ENCODE measurements around the gene CEP70. TPM values are rescaled to one million over a fixed set of nuclear protein-coding genes. Genes with fewer than 3 reads are reported as not detected.

Gene CEP70
- total and polyA plus RNA-seq, 10 of the 15 experiments (the other 5 are each of a cell fraction or from before 2014, with no cell fraction given) = 1.4 to 9.3 (median 2.2) TPM

DNA sequence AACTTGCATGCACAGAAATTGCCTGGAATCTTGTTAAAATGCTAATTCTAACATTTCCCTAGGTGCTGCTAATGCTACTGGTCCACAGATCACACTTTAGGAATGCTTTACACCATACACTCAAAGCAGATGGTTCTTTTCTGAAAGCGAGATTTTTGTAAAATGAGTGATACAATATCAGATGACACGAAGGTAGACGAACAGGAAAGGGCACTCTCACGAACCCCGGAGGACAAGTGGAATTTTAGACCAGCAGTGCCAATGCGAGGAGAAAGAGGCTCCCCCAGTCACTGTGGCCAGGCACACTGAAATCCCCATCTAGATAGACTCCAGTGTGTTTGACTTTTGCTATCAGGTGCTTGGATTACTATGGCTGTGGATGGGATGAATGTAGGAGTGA lies 35.5 kb upstream of the CEP70 start (continued):
- TF ChIP-seq BACH1 (IDR thresholded peaks at IDR 0.05; ENCODE audit: borderline replicate concordance) (no peak), GABPA (IDR thresholded peaks at IDR 0.05; ENCODE audit: low read depth) (no peak)
- TF ChIP-seq, protein P1, sequence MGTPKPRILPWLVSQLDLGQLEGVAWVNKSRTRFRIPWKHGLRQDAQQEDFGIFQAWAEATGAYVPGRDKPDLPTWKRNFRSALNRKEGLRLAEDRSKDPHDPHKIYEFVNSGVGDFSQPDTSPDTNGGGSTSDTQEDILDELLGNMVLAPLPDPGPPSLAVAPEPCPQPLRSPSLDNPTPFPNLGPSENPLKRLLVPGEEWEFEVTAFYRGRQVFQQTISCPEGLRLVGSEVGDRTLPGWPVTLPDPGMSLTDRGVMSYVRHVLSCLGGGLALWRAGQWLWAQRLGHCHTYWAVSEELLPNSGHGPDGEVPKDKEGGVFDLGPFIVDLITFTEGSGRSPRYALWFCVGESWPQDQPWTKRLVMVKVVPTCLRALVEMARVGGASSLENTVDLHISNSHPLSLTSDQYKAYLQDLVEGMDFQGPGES (IDR thresholded peaks at IDR 0.05) = no peak
- TF ChIP-seq, protein P2, sequence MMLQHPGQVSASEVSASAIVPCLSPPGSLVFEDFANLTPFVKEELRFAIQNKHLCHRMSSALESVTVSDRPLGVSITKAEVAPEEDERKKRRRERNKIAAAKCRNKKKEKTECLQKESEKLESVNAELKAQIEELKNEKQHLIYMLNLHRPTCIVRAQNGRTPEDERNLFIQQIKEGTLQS (IDR thresholded peaks at IDR 0.05; ENCODE audit: borderline replicate concordance, extremely low read depth, low read depth, low read length) = no peak

DNA sequence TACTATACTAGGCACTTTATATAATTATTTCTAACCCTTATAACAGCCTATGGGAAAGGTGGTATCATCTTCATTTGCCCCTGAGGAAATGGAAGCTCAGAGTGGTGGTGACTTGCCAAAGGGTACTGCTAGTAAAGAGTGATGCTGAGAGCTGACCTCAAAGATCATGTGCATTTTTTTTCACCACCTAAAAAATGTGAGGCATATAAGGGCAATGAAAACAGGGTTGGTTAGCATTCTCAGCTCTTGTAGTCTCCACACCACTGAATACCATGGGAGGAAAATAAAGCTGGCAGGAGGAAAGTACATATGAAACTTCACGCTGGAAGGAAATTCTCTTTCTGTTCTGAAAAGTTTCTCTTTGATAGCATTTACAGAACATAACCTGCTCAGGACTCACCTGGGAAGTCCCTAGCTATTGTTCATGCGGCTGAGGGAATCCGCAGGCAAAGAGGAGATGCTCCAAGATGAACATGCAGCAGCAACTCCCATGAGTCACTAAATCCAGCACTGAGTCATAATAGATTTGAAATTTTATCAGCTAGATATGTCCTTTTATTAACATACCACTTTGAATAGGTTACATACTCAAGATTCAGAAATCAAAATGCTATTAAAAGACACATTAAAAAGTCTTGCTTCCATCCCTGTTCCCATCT lies 31.8 kb upstream of the CEP70 start:
- no peaks in the 10 kb centered on the region for H4K20me1 ChIP-seq (ENCODE audit: control insufficient read depth, insufficient read depth)
- CTCF ChIA-PET = interaction anchor here (0.8 to 2.4 kb wide), 7 partner anchors 10 to 291 kb away, joined by 3 to 18 read pairs (median 3); partner anchors contain the start of gene CEP70
- no peaks in the 10 kb centered on the region for H3K9me3 ChIP-seq (replicated peaks; ENCODE audit: control insufficient read depth, insufficient read depth, low read length)
- H3K9ac ChIP-seq (ENCODE audit: control insufficient read depth, insufficient read depth, low read length) = no peak overlapping the region
- 70% methylated on average over 3 of the region's 3 CpGs for WGBS (ENCODE audit: insufficient coverage, insufficient replicate concordance, low lambda C conversion rate, missing lambda C conversion rate)
- POLR2A ChIA-PET = interaction anchor here (0.8 to 1.3 kb wide), 5 partner anchors 12 to 67 kb away, joined by 3 to 5 read pairs (median 3); no protein-coding TSS in a partner anchor
- no peak overlapping the region for H3K27ac ChIP-seq (ENCODE audit: control insufficient read depth, insufficient read depth)
- intact Hi-C loops (cut with micrococcal nuclease; ENCODE audit: unreplicated experiment) (no loop called here), in situ Hi-C loops (cut with MboI) (no loop called here)
- H2AFZ ChIP-seq (ENCODE audit: control insufficient read depth, low read depth, low read length) = no peak overlapping the region
- peak; percentile 11 for DNase-seq (ENCODE audit: low read depth, low spot score)
- H3K4me3 ChIP-seq = no peak overlapping the region
- SMC1A ChIA-PET (ENCODE audit: uncharacterized antibody, unreplicated experiment) = interaction anchor here (0.7 to 2.0 kb wide), 7 partner anchors 10 to 290 kb away, joined by 3 to 10 read pairs (median 4); no protein-coding TSS in a partner anchor
- no peaks in the 10 kb centered on the region for H3K27me3 ChIP-seq (replicated peaks in 1 of 2; ENCODE audit: control insufficient read depth in 2 of 2, insufficient read depth in 2 of 2, low read length in 1 of 2)
- peak; percentile 65 for ATAC-seq
- H3K36me3 ChIP-seq (ENCODE audit: control insufficient read depth in 2 of 2, insufficient read depth in 2 of 2, low read length in 1 of 2) = no peaks in the 10 kb centered on the region
- no peak for FAIRE-seq
- H3K4me2 ChIP-seq (ENCODE audit: control insufficient read depth, insufficient read depth) = no peak overlapping the region
- peaks cover 4% of the 10 kb centered on the region; the same call in 1 of the 2 replicates for H3K4me1 ChIP-seq (ENCODE audit: control insufficient read depth, insufficient read depth, low read length)
- RAD21 ChIA-PET (ENCODE audit: unreplicated experiment) = interaction anchor here (0.6 to 1.7 kb wide), 3 partner anchors 31 to 290 kb away, joined by 3 to 8 read pairs (median 7); partner anchors contain the start of gene CEP70
- TF ChIP-seq IKZF2 (IDR thresholded peaks at IDR 0.05) (peak in 1 of 2 experiments; percentile 22; a peak in 2 of 4 replicates), RB1 (IDR thresholded peaks at IDR 0.05; ENCODE audit: borderline replicate concordance) (no peak)
- H3K79me2 ChIP-seq (ENCODE audit: control insufficient read depth, insufficient read depth, low read length) = no peaks in the 10 kb centered on the region
- no TSS peak for BruUV-seq (replicated peaks)

Data from GM12878 (cell line).